ENCODE data around the gene OPRM1. TPM values are rescaled to one million over a fixed set of nuclear protein-coding genes. Genes with fewer than 3 reads are reported as not detected.

Gene OPRM1
- total and polyA plus RNA-seq, 4 donors, result not detected

DNA sequence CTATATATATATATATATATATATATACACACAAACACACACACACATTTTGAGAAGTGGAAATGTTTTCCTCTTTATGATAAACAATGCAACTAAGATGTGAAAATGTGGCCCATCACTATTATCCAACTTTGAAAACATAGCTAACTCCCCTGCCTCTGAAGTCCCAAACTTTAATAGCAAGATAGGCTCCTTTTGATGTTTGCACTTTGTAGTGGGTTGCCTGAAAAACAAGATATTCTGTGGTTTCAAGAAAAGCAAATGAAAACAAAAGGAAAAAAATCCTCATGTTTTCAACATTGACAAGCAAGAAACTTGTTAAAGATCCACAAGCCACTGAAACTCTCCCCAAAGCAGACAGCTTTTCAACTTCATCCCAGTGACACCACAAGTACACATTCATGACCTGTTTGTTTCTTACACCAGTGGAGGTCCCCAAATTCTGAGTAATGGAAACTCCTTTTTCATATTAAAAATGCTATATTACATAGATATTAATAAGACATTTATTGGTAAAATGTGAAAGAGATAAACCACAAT lies 227.6 kb downstream of the OPRM1 start (continued):
- TF ChIP-seq, protein P1, sequence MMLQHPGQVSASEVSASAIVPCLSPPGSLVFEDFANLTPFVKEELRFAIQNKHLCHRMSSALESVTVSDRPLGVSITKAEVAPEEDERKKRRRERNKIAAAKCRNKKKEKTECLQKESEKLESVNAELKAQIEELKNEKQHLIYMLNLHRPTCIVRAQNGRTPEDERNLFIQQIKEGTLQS (IDR thresholded peaks at IDR 0.05), result no peak

DNA sequence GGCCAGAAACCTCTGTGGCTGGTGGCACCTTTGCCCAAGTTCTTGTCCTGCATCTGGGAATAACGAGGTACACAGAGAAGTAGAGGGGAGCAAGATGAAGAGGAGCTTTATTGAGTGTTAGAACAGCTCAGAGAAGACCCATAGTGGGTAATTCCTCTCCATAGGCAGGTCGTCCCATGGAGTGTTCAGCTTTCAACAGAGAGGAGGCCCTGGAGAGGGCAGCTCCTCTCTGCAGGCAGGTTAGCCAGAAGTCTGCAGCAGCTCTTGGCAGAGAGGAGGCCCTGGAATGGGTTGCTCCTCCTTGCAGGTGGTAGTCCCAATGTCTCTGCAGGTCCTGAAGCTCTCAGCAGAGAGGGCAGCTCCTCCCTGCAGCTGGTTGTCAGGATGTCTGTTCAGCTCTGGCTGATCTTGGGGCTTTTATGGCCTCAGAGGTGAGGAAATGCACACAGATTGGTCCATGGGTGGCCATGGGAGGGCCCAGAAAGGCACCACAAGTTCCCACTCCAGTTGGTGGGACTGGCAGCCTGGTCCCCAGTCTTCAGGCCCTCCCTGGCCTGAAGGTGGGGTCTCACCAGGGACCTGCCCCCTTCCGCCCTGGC lies 228.6 kb downstream of the OPRM1 start:
- Histone ChIP-seq H3K4me3 (ENCODE audit: low read depth in 1 of 3, low read length in 3 of 3) (no peak overlapping the region), H3K27me3 (ENCODE audit: control insufficient read depth in 4 of 4, insufficient read depth in 4 of 4, low read length in 3 of 4) (no peaks in the 10 kb centered on the region), H3K9ac (ENCODE audit: low read depth in 1 of 2, low read length in 2 of 2) (no peak overlapping the region), H3K36me3 (ENCODE audit: control insufficient read depth in 4 of 4, insufficient read depth in 3 of 4, low read depth in 1 of 4, low read length in 3 of 4) (no peaks in the 10 kb centered on the region), H3K27ac (ENCODE audit: low read depth in 1 of 2, low read length in 2 of 2) (no peak overlapping the region), H3K4me1 (ENCODE audit: control insufficient read depth in 4 of 4, insufficient read depth in 4 of 4, low read length in 3 of 4) (no peaks in the 10 kb centered on the region), H3K9me3 (ENCODE audit: control insufficient read depth in 4 of 4, low read length in 3 of 4) (no peaks in the 10 kb centered on the region)
- no peak for DNase-seq (ENCODE audit: low spot score)
- 70% methylated on average over 3 of the region's 3 CpGs for WGBS
- TF ChIP-seq FOXA2 (IDR thresholded peaks at IDR 0.05) (no peak), SP1 (IDR thresholded peaks at IDR 0.05) (no peak), GABPA (IDR thresholded peaks at IDR 0.05 in 1 of 2, conservative IDR thresholded peaks at IDR 0.05 in 1 of 2) (no peak), CTCF (IDR thresholded peaks at IDR 0.05; ENCODE audit: low read depth, low read length, missing input control) (no peak), ZBTB33 (IDR thresholded peaks at IDR 0.05) (no peak), HNF4G (IDR thresholded peaks at IDR 0.05) (no peak), RXRA (IDR thresholded peaks at IDR 0.05) (no peak), NR2F2 (IDR thresholded peaks at IDR 0.05) (no peak), JUND (IDR thresholded peaks at IDR 0.05) (no peak), FOXA1 (IDR thresholded peaks at IDR 0.05) (no peak), TAF1 (conservative IDR thresholded peaks at IDR 0.05) (no peak), YY1 (IDR thresholded peaks at IDR 0.05) (no peak)
- TF ChIP-seq, protein P2, sequence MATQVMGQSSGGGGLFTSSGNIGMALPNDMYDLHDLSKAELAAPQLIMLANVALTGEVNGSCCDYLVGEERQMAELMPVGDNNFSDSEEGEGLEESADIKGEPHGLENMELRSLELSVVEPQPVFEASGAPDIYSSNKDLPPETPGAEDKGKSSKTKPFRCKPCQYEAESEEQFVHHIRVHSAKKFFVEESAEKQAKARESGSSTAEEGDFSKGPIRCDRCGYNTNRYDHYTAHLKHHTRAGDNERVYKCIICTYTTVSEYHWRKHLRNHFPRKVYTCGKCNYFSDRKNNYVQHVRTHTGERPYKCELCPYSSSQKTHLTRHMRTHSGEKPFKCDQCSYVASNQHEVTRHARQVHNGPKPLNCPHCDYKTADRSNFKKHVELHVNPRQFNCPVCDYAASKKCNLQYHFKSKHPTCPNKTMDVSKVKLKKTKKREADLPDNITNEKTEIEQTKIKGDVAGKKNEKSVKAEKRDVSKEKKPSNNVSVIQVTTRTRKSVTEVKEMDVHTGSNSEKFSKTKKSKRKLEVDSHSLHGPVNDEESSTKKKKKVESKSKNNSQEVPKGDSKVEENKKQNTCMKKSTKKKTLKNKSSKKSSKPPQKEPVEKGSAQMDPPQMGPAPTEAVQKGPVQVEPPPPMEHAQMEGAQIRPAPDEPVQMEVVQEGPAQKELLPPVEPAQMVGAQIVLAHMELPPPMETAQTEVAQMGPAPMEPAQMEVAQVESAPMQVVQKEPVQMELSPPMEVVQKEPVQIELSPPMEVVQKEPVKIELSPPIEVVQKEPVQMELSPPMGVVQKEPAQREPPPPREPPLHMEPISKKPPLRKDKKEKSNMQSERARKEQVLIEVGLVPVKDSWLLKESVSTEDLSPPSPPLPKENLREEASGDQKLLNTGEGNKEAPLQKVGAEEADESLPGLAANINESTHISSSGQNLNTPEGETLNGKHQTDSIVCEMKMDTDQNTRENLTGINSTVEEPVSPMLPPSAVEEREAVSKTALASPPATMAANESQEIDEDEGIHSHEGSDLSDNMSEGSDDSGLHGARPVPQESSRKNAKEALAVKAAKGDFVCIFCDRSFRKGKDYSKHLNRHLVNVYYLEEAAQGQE (IDR thresholded peaks at IDR 0.05), result no peak
- TF ChIP-seq, protein P1 (IDR thresholded peaks at IDR 0.05), result no peak

All from liver (tissue), 9 donors.